GM21576 (cell line): ENCODE measurements around the gene KRT74.

Experiments used
- ATAC-seq: cut with Tn5 transposase; IDR thresholded peaks from one replicate; pipeline ENCODE4 v1.9.1; 2021; ENCODE audit warnings: mild to moderate bottlenecking, moderate library complexity; ENCODE audit not compliant: unreplicated experiment

Gene KRT74

GRCh38 chr12:52573743-52574142, at the start of gene KRT74:
Gene KRT74 (minus strand): TSS chr12:52573843. CDS start chr12:52573777, 66 bp downstream.
- no peak for ATAC-seq

DNA sequence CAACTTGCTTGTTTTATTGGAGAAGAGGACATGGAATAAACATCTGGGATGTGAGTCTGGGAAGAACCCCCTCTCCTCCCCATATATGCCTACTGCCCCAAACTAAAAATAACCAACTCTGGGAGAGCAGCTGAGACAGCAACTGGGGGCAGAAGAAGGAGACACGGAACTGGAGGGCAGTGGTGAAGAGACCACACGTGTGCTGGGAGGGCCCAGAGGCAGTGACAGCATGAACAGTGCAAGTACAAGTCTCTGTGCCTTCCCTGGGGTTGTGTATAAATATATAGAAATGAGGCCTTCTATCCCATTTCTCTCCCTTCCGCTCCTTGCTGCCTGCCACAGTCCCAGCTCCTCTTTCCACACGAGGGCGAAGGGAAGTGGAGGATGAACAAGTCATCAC, 48.7 kb upstream of the KRT74 start:
- ATAC-seq: no peak

DNA sequence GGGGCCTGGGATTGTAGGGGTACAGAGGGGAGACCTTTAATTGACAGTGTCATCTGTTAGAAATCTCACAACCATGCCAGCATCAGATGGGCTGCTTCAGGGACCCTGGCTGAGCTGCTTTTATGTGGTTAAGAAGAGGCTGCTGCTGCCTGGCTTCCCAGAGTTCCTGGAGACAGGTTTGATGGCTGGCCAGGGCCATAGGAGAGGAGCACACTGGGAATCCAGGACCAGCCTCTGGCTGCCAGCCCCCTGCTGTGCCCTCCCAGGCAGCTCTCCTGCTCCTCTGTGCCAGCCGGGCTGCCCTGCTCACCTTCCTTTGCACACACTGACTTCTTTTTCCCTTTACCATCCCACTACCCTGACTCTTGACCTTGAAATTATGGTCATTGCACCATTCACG, 45.2 kb upstream of the KRT74 start:
- no peak for ATAC-seq

DNA sequence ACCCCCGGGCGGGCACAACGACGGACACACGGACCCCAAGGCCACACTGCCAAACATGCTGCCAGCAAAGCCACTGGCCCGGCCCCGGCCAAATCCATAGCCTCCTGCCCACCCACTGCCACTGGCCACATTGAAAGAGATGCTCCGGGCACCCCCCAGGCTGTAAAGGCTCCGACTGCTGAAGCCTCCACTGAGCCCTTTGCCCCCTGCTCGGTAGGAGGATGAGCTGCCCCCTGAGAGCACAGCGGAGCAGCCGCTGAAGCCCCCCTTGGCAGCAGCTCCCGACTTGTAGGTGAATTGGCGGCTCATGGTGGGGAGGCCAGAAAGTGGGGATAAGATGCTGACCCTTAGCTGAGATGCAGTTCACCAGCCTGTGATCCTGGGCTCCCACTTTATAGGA, 44.6 kb upstream of the KRT74 start, which contains the start of gene KRT73:
TSS of gene KRT73 (minus strand) at position 344 of the 400 bp plus-strand sequence. CDS start at position 309, 35 bp downstream.
- ATAC-seq: no peak

- no peak for ATAC-seq
Measured at GRCh38 chr12:52617403-52617785, 43.8 kb upstream of the KRT74 start.

GRCh38 chr12:52616680-52617402, 43.2 kb upstream of the KRT74 start:
- no peak for ATAC-seq

DNA sequence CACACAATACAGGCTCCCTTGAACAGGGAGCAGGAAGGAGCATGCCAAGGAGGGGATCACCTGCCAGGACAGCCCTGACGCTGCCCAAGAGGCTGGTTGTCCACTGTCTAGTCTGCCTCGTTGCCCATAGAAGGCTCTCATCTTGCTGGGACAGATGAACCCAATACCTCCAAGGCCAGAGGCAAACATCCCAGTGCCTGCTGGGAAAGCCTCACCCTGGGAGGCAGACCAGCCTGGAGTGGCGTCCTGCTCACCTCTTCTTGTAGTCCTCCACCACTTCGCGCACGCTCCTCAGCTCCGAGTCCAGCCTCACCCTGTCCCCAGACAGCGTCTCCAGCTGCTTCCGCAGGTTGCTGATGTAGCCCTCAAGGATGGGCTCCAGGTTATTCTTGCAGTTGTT, 42.3 kb upstream of the KRT74 start:
- no peak for ATAC-seq

GRCh38 chr12:52615208-52615868, 41.7 kb upstream of the KRT74 start:
- ATAC-seq: no peak

- no peak for ATAC-seq
Measured at GRCh38 chr12:52614381-52615207, 41.0 kb upstream of the KRT74 start.

- ATAC-seq: no peak
Measured at GRCh38 chr12:52613384-52614030, 39.9 kb upstream of the KRT74 start.

- no peak for ATAC-seq
Measured at GRCh38 chr12:52612431-52613383, 39.1 kb upstream of the KRT74 start.

DNA sequence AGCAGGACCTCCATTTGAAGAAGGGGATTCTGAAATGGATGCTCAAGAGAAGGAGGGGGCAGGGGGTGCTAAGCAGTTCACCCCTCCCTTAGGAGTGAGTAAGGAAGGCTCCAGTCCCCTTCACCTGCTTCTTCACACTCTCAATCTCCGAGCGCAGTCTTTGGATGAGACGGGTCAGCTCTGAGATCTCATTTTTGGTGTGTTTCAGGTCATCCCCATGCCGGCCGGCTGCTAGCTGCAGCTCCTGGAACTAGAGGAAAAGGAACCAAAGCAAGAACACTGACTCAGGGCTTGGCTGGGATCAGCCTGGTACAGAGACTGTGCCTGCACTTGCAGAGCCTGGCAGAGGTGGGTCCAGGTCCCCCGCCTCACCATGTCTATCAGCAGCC, 37.4 kb upstream of the KRT74 start:
- no peak for ATAC-seq

- no peak for ATAC-seq
Measured at GRCh38 chr12:52608826-52609630, 35.4 kb upstream of the KRT74 start.

GRCh38 chr12:52608161-52608560, 34.5 kb upstream of the KRT74 start:
- no peak for ATAC-seq

DNA sequence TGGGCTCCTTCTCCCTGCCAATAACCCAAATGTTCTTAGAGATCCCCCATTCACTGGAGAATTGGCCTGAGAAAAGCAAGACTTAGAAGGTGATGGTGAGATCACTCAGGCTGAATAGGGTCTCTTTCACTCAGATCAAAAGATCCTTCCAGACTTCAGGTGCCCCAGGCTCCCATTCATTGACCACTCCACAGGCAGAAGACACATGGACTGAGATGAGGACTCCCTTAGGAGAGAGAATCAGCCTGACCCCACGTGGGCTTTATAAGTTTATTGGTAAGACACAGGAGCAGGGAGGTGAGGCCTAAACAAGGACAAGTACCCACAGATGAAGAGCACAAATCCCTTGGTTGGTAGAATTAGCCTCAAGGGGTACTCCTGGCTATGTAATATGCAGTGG, 33.7 kb upstream of the KRT74 start:
- no peak for ATAC-seq

GRCh38 chr12:52606581-52607218, 33.1 kb upstream of the KRT74 start:
- ATAC-seq: no peak

GRCh38 chr12:52606096-52606495, 32.5 kb upstream of the KRT74 start:
- no peak for ATAC-seq

GRCh38 chr12:52605542-52605941, 31.9 kb upstream of the KRT74 start:
- ATAC-seq: no peak

- ATAC-seq: no peak
Measured at GRCh38 chr12:52604859-52605258, 31.2 kb upstream of the KRT74 start.
